PC-9 (cell line): ENCODE data around the gene DNASE1L2.

ENCODE experiments used
- EZH2 ChIP-seq: fragments of 200-600 bp; sonication (generic); IDR thresholded peaks from 2 replicates; pipeline ENCODE4 v1.8.0; 2017; ENCODE audit warnings: antibody characterized with exemption, low read depth
- TF ChIP-seq, protein P1 (sequence below): fragments of 200-600 bp; sonication (generic); conservative IDR thresholded peaks from 2 replicates; pipeline ENCODE4 v1.6.1; 2017; ENCODE audit warnings: mixed run types, antibody characterized with exemption, mild to moderate bottlenecking, moderate library complexity

DNA sequence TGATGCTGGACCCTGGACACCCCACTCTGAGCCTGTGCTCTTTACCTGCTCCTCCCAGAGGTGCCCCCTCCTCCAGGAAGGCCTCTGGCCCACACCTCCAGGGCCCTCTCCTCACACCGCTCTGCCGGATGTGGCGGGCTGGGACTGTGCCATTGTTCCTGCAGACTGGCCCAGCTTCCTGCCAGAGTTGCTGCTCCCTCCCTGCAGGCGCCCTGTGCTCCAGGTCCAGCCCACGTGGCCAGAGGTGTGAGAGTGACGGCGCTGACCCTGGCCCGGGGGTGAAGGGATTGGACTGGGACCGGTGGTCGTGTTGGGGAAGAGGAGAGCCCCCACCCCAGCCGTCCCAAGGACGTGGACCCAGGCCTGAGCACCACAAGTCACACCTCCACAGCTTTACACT, 7.2 kb upstream of the DNASE1L2 start:
- TF ChIP-seq, protein P1, sequence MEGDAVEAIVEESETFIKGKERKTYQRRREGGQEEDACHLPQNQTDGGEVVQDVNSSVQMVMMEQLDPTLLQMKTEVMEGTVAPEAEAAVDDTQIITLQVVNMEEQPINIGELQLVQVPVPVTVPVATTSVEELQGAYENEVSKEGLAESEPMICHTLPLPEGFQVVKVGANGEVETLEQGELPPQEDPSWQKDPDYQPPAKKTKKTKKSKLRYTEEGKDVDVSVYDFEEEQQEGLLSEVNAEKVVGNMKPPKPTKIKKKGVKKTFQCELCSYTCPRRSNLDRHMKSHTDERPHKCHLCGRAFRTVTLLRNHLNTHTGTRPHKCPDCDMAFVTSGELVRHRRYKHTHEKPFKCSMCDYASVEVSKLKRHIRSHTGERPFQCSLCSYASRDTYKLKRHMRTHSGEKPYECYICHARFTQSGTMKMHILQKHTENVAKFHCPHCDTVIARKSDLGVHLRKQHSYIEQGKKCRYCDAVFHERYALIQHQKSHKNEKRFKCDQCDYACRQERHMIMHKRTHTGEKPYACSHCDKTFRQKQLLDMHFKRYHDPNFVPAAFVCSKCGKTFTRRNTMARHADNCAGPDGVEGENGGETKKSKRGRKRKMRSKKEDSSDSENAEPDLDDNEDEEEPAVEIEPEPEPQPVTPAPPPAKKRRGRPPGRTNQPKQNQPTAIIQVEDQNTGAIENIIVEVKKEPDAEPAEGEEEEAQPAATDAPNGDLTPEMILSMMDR: no peak
- TF ChIP-seq EZH2: no peak
